DND-41 (cell line): ENCODE data around the gene OPN5.
"Not testable (repeated sequence)": the region's sequence is repeated elsewhere in the genome, so short reads cannot be mapped to it uniquely, and the experiment has no call there.

Experiments
- ATAC-seq: fragments of 200-7000 bp; cut with Tn5 transposase; 3 replicates; pipeline ENCODE4 v1.9.1; 2021; ENCODE audit warnings: low read depth; ENCODE audit not compliant: insufficient read depth
- DNase-seq: peaks from one replicate; pipeline ENCODE4 v3.0.0-alpha.2; 2020
- H2AFZ ChIP-seq: 2 replicates; pipeline ENCODE4 v1.6.0; 2012; ENCODE audit warnings: low read depth, low read length
- H3K27ac ChIP-seq: 2 replicates; pipeline ENCODE4 v1.5.1; 2012; ENCODE audit warnings: low read length, inconsistent platforms
- H3K27me3 ChIP-seq: fragments of 200-600 bp; sonication (generic); 2 replicates; pipeline ENCODE4 v1.6.0; 2012; ENCODE audit warnings: low read length, mild to moderate bottlenecking, inconsistent platforms; ENCODE audit not compliant: insufficient read depth, poor library complexity
- H3K36me3 ChIP-seq: 2 replicates; pipeline ENCODE4 v1.5.1; 2012; ENCODE audit warnings: low read length, inconsistent platforms; ENCODE audit not compliant: insufficient read depth
- H3K4me1 ChIP-seq: 2 replicates; pipeline ENCODE4 v1.5.1; 2012; ENCODE audit warnings: mild to moderate bottlenecking, low read length; ENCODE audit not compliant: insufficient read depth
- H3K4me2 ChIP-seq: 2 replicates; pipeline ENCODE4 v1.6.0; 2012; ENCODE audit warnings: mild to moderate bottlenecking, moderate library complexity, low read length, inconsistent platforms; ENCODE audit not compliant: insufficient read depth
- H3K4me3 ChIP-seq, 2 experiments: fragments of 200-600 bp in 1 of 2; shearing (Covaris generic) in 1 of 2; 2 replicates each; pipeline ENCODE4 v1.5.1; 2012 to 2016; ENCODE audit warnings: inconsistent platforms in 2 of 2, low read length in 2 of 2, mild to moderate bottlenecking in 2 of 2, low read depth in 1 of 2, moderate library complexity in 1 of 2
- H3K79me2 ChIP-seq: 2 replicates; pipeline ENCODE4 v1.6.0; 2012; ENCODE audit warnings: low read length, inconsistent platforms; ENCODE audit not compliant: insufficient read depth
- H3K9ac ChIP-seq: 2 replicates; pipeline ENCODE4 v1.6.0; 2012; ENCODE audit warnings: low read depth, mild to moderate bottlenecking, inconsistent platforms, low read length, moderate library complexity
- H3K9me3 ChIP-seq: 2 replicates; pipeline ENCODE4 v1.5.1; 2012; ENCODE audit warnings: low read length, moderate library complexity, mild to moderate bottlenecking, inconsistent platforms; ENCODE audit not compliant: insufficient read depth, severe bottlenecking
- H4K20me1 ChIP-seq: 2 replicates; pipeline ENCODE4 v1.6.0; 2012; ENCODE audit warnings: low read length; ENCODE audit not compliant: insufficient read depth
- EZH2 ChIP-seq: IDR thresholded peaks from 3 replicates; pipeline ENCODE4 v1.6.1; 2012; ENCODE audit warnings: borderline replicate concordance, low read depth, mild to moderate bottlenecking, moderate library complexity, low read length, inconsistent platforms; ENCODE audit not compliant: severe bottlenecking
- TF ChIP-seq, protein P1 (sequence below): IDR thresholded peaks from 2 replicates; pipeline ENCODE4 v1.5.1; 2012; ENCODE audit warnings: borderline replicate concordance, low read length, moderate library complexity, mild to moderate bottlenecking; ENCODE audit not compliant: poor library complexity, severe bottlenecking; ENCODE audit errors: extremely low read depth

The OPN5 gene

GRCh38 chr6:47741807-47742206, 40.0 kb upstream of the OPN5 start:
- H3K4me3 ChIP-seq, result no peak overlapping the region
- no peaks in the 10 kb centered on the region for H3K79me2 ChIP-seq
- H3K36me3 ChIP-seq, result no peaks in the 10 kb centered on the region
- no peak overlapping the region for H2AFZ ChIP-seq
- ATAC-seq (no peak), DNase-seq (no peak)
- no peak overlapping the region for H3K27ac ChIP-seq
- TF ChIP-seq, protein P1, sequence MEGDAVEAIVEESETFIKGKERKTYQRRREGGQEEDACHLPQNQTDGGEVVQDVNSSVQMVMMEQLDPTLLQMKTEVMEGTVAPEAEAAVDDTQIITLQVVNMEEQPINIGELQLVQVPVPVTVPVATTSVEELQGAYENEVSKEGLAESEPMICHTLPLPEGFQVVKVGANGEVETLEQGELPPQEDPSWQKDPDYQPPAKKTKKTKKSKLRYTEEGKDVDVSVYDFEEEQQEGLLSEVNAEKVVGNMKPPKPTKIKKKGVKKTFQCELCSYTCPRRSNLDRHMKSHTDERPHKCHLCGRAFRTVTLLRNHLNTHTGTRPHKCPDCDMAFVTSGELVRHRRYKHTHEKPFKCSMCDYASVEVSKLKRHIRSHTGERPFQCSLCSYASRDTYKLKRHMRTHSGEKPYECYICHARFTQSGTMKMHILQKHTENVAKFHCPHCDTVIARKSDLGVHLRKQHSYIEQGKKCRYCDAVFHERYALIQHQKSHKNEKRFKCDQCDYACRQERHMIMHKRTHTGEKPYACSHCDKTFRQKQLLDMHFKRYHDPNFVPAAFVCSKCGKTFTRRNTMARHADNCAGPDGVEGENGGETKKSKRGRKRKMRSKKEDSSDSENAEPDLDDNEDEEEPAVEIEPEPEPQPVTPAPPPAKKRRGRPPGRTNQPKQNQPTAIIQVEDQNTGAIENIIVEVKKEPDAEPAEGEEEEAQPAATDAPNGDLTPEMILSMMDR, result no peak
- no peak for TF ChIP-seq EZH2
- H3K9ac ChIP-seq, result no peak overlapping the region
- H3K4me1 ChIP-seq, result no peaks in the 10 kb centered on the region
- no peaks in the 10 kb centered on the region for H3K9me3 ChIP-seq
- H3K4me2 ChIP-seq, result no peak overlapping the region
- no peaks in the 10 kb centered on the region for H3K27me3 ChIP-seq
- no peaks in the 10 kb centered on the region for H4K20me1 ChIP-seq

GRCh38 chr6:47743744-47744143, 38.1 kb upstream of the OPN5 start:
- Histone ChIP-seq H3K4me2 (no peak overlapping the region), H3K4me1 (no peaks in the 10 kb centered on the region), H2AFZ (no peak overlapping the region), H3K27me3 (no peaks in the 10 kb centered on the region), H3K36me3 (no peaks in the 10 kb centered on the region), H3K79me2 (no peaks in the 10 kb centered on the region), H3K9me3 (no peaks in the 10 kb centered on the region), H3K4me3 (no peak overlapping the region), H3K9ac (no peak overlapping the region), H4K20me1 (no peaks in the 10 kb centered on the region), H3K27ac (no peak overlapping the region)
- no peak for TF ChIP-seq EZH2
- TF ChIP-seq, protein P1, result no peak
- ATAC-seq, result no peak
- DNase-seq, result no peak

GRCh38 chr6:47745269-47745668, 36.6 kb upstream of the OPN5 start:
- H3K27ac ChIP-seq, ATAC-seq, DNase-seq, H3K4me3 ChIP-seq, H4K20me1 ChIP-seq, H3K4me1 ChIP-seq, H3K9ac ChIP-seq, H3K79me2 ChIP-seq, H3K4me2 ChIP-seq, H3K36me3 ChIP-seq, H3K27me3 ChIP-seq, H3K9me3 ChIP-seq, H2AFZ ChIP-seq: not testable (repeated sequence)

GRCh38 chr6:47749757-47750156, 32.1 kb upstream of the OPN5 start:
- H4K20me1 ChIP-seq, result no peaks in the 10 kb centered on the region
- TF ChIP-seq, protein P1, result no peak
- TF ChIP-seq EZH2, result no peak
- H3K27me3 ChIP-seq, result no peaks in the 10 kb centered on the region
- H3K9ac ChIP-seq, result no peak overlapping the region
- no peak for DNase-seq
- H3K36me3 ChIP-seq, result no peaks in the 10 kb centered on the region
- H3K79me2 ChIP-seq, result no peaks in the 10 kb centered on the region
- no peaks in the 10 kb centered on the region for H3K4me1 ChIP-seq
- H3K9me3 ChIP-seq, result no peaks in the 10 kb centered on the region
- H3K4me3 ChIP-seq, result no peak overlapping the region
- no peak for ATAC-seq
- no peak overlapping the region for H3K27ac ChIP-seq
- H3K4me2 ChIP-seq, result no peak overlapping the region
- no peak overlapping the region for H2AFZ ChIP-seq
